Suppressor macrophage treated with lipopolysaccharide for 4 hours (primary cell): ENCODE data around the gene OR9G4.

Experiments
- DNase-seq: peaks from one replicate; pipeline ENCODE4 v3.0.0-alpha.2; 2020

Gene OR9G4

DNA sequence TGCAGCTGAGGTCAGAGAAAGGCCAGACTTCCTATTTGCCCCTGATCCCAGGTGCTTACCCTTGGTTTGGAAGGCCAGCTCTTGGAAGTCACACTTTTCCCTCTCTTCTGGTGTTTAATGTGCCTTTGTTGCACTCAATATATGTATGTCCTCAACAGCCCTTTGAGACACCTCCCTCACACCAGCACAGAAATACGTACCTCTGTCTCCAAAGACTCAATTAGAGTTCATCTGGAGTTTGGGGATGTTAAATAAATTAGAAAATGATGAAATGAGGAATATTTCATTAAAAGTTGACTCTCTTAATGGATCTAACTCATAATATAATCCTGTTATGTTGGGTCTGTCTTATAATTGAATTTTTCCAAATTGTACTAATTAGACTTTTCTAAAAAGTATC is at the start of gene OR9G4:
TSS of gene OR9G4 (minus strand) at position 101 of the 400 bp plus-strand sequence. CDS start 4,931 bp downstream, outside the sequence.
- no peak for DNase-seq

DNA sequence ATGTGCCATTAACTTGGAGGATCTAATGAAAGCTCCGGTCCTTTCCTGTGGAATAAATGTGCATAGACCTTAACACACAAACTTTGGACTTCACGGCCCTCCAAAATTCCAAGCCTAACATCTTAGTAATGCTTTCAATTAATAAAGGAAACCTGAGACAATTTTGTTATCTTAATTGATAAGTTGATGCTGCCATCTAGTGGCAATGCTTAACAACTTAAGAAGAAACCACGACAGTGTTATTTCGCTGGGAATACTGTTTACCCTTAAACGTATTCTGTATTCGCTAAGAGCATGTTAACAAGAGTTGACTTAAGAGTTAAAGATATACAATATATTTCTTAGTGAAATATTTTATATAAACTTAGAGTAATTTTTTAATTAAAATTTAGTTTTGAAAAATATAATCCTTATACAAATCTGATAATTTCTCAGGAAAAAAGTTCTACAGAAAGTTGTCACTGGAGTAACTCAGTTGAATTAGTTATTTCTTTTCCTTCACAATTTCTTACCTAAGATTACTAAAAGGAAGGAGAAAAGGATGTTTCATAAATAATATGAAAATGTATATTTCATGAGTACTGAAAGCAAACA is 35.0 kb upstream of the OR9G4 start:
- DNase-seq: peak; percentile 68

DNA sequence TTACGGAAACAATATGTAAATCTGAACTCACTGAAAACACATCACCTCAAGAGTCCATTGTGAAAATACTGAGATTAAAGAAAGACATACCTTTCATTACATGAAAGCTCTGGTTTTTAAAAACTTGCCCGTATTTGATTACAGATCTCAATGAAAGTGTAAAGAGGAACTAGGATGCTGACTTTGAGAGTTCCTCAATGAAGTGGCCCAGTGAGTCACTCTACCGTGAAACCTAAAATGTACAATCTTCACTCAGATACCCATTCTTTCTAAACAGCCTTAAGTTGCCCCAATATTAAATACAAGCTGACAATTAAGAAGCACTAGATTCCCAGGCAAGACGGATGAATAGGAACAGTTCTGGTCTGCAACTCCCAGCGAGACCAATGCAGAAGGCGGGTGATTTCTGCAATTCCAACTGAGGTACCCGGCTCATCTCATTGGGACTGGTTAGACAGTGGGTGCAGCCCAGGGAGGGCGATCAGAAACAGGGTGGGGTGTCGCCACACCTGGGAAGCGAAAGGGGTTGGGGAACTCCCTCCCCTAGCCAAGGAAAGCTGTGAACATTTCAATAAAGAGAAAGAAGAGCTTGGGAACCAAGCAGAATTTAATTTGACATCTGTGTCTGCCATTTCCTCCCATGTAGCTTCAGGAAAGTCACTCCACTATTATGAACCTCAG is 33.8 kb upstream of the OR9G4 start:
- DNase-seq: peak; percentile 11

DNA sequence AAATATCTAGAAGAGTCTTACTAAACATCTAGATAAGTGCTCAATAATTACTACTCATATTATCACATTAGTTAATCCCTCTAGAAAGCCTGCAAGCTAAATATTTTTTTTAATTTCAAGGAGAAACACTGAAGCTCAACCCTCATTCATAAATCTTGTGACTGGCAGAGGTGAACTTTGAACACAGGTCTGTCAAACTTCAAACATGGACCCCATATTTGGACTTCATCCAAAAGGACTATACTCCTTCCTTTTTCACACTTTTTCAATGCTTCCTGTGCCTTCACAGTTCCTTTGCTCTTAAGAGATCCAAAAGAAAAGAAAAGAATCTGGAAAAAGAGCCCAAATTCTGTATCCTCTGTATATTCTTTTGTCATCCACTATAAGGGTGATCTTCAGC is 28.3 kb upstream of the OR9G4 start:
- DNase-seq: no peak

DNA sequence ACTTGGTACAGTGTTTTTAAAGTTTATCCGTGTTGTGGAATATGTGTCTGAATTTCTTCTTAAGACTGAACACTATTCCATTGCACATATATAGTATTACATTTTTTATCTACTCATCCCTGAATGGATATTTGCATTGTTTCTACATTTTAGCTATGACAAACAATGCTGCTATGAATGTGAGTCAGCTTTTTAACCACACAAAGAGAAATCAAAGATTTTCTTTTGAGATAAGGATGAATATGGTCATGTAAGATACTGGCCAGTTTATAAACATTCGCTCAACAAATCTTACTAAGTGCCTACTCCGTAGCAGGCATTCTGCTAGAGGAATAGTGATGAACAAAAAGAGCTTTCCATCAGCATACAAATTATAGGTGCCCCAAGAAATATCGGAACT is 16.5 kb upstream of the OR9G4 start:
- DNase-seq: no peak

DNA sequence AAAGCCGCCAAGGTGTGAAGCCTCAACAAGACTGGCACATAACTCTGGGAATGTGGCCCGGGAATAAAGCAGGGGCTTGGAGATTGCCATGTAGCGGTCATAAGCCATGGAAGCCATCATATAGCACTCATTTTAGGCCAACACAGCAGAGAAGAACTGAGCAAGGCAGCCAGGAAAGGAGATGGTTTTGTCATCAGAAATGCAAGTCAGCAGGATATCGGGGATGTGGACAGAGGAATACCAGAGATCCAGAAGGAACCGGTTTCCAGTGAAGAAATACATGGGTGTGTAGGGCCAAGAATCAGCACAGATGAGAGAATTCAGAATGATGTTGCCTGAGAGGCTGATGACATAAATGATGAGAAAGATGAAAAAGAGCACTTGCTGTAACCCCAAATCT is 3.0 kb upstream of the OR9G4 start:
- DNase-seq: no peak

DNA sequence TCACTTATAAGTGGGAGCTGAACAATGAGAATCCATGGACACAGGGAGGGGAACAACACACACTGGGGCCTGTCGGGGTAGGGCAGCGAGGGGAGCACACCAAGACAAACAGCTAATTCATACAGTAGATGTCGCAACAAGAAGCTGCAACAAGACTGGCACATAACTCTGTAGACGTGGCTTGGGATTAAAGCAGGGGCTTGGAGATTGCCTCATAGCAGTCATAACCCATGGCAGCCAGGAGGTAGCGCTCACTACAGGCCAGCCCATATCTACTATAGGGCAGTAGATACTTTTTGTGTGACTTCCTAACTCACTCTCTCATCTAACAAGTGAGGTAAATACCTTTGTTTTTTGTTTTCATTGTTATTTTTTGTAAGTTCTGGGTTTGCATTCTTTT is 1.7 kb upstream of the OR9G4 start:
- no peak for DNase-seq

DNA sequence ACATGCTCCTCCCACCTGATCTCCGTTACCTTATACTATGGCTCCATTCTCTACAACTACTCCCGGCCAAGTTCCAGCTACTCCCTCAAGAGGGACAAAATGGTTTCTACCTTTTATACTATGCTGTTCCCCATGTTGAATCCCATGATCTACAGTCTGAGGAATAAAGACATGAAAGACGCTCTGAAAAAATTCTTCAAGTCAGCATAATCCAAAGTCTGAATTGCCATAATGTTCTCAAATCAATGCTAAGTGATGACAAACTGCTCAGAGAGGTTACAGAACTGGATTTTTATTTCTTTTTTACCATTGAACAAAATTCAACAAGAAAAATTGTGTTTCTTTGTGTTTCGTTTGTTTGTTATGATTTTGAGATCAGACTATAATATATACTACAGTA is 7.6 kb downstream of the OR9G4 start:
- DNase-seq: no peak

DNA sequence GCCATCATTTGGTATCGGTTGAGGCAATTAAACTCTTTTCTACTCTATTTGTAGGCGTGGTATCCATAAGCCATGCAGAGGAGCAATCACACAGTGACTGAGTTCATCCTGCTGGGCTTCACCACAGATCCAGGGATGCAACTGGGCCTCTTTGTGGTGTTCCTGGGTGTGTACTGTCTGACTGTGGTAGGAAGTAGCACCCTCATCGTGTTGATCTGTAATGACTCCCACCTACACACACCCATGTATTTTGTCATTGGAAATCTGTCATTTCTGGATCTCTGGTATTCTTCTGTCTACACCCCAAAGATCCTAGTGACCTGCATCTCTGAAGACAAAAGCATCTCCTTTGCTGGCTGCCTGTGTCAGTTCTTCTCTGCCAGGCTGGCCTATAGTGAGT is 8.4 kb downstream of the OR9G4 start:
- DNase-seq: no peak

DNA sequence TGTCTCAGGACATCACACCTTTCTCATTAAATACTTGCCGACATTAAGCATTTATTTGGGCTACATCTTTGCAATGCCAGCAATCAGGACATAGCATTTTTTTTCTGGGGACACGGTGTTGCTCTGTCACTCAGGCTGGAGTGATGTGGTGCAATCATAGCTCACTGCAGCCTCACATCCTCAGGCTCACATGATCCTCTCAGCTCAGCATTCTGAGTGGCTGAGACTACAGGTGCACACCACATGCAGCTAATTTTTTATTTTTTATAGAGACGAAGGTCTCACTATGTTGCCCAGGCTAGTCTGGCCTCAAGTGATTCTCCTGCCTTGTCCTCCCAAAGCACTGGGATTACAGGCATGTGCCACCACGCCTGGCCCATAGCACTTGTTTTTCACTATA is 28.0 kb downstream of the OR9G4 start:
- no peak for DNase-seq

DNA sequence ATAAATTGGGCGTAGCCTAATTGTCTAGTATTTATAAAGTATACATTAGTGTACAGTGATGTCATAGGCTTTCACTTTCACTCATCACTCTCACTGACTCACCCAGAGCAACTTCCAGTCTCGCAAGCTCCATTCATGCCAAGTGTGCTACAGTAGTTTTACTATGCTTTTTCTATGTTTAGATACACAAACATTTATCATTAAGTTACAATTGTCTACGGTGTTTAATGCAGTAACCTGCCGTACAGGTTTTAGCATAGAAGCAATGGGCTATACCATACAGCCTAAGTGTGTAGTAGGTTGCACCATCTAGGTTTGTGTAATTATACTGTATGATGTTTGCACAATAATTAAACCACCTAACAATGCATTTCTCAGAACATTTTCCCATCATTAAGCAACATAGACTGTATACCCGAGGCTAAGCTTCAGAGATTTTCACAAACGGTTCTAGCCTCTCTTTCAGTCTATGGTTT is 32.1 kb downstream of the OR9G4 start:
- no peak for DNase-seq

DNA sequence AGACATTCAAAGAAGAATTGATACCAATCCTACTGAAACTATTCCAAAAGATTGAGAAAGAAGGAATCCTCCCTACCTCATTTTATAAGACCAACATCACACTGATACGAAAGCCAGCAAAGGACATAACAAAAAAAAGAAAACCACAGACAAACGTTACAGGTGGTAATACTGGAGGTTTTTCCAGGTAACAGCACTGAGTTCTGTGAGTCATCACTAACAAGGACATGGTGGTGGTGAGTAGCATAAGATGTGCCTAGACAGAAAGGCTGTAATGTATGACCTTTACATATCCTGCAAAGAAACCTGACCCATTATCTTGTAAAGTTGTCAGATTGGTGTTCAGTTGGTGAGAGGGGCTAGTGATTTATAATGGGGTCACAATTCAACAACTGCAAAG is 34.3 kb downstream of the OR9G4 start:
- DNase-seq: no peak

DNA sequence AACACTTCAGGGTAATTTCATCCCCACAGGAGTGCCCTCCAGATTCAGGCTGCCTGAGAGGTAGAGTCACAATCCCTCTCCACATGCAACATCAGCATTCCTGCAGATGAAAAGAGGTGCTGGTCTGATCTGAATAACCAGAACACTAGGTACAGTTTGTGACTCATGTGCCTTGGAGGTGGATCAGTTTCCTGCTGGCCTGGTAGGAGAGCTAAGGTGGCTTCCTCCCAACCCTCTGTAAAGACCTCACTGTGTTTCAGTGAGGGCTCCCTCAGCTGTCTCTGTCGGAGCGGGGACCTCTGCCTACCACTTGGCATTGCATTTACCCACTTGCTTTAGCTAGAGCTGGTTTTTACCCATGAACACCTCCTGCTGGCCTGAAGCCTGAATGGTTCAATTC is 42.0 kb downstream of the OR9G4 start:
- DNase-seq: no peak

DNA sequence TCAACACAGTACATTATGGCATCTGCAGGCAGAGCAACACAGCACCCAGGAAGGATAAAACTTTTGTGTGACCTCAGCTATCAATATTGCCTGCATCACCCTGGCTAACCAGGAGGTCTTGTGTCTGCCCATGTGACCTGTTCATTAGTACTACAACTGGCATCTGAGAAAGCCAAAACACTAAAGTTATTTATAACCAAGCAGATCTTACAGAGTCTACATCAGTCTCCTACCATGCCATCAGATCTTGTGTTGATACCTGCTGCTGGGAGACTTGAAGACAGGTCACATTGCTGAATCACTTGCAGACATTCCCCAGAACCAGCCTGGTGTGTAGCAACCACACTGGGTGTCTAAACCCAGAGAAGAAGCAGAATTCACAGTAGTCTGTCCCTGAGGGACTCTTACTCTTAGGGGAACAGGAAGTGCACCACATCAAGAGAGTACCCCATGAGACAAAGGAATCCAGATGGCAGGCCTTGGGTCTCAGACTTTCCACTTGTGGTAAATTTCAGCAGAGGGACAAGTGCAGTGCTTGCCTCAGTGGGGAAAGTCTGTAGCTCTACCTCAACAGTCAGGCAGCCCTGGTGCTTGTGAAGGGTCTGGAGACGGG is 42.6 kb downstream of the OR9G4 start:
- DNase-seq: no peak

DNA sequence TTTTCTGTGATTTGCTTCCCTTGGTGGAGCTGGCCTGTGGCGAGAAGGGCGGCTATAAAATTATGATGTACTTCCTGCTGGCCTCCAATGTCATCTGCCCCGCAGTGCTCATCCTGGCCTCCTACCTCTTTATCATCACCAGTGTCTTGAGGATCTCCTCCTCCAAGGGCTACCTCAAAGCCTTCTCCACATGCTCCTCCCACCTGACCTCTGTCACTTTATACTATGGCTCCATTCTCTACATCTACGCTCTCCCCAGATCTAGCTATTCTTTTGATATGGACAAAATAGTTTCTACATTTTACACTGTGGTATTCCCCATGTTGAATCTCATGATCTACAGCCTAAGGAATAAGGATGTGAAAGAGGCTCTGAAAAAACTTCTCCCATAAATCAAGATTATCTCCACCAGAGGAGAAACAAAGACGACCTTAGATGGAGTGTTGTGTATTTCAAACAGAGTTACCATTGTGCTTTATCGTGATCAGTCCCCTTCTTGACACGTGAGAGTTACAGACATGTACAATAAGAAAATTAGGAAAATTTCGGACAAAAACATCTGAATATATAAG is 47.5 kb downstream of the OR9G4 start:
- no peak for DNase-seq

DNA sequence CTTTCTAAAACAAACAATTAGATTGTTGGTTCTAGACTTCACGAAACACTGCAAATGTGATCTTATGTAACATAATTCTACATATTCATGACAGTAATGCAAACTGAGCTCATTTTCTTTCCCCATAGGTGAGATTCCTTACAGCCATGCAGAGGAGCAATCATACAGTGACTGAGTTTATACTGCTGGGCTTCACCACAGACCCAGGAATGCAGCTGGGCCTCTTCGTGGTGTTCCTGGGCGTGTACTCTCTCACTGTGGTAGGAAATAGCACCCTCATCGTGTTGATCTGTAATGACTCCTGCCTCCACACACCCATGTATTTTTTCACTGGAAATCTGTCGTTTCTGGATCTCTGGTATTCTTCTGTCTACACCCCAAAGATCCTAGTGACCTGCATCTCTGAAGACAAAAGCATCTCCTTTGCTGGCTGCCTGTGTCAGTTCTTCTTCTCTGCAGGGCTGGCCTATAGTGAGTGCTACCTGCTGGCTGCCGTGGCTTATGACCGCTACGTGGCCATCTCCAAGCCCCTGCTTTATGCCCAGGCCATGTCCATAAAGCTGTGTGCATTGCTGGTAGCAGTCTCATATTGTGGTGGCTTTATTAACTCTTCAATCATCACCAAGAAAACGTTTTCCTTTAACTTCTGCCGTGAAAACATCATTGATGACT is 48.1 kb downstream of the OR9G4 start:
- no peak for DNase-seq

DNA sequence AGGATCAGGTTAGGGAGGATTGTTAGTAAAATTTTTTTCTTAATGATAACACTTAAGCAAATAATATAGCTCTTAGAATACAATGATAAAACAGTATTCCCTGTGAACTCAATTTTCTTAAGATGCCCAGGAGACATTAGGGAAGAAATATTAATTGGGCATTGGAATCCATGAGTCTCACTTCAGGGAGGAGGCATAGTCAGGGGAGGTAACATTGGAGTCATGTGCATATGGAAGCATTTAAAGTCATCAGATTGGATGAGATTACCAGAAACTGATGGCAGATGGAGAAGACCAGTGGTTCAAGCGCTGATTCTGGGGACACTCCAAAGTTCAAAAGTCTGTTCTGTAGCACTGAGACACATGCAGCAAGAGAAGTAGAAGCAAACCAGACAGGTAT is 49.7 kb downstream of the OR9G4 start, which contains the start of gene OR9G1:
TSS of gene OR9G1 (plus strand) at position 301 of the 400 bp plus-strand sequence. CDS start 1,293 bp downstream, outside the sequence.
- no peak for DNase-seq

DNA sequence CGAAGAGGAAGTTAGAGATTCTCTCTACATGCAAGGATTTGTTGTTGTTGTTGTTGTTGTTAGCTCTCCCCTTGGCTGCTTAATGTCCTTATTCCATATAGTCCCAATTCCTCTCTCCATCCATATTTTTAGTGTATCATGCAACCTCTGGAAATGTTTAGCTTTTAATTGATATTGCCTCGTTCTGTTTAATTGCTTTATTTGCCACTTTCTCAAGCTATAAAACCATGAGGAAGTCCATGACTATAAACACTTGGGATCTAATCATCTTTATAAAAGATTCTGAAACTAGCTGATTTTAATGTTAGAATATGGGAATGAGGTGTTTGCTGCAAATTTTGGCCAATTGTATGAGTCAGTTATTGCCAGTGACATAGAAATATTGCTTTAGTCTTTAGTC is 55.1 kb downstream of the OR9G4 start:
- no peak for DNase-seq
